ENCODE data around the gene UGT1A8. TPM values are rescaled to one million over a fixed set of nuclear protein-coding genes. Genes with fewer than 3 reads are reported as not detected.

Gene UGT1A8
- total and polyA plus RNA-seq, 2 of the 4 experiments (the other 2 are of a cell fraction) = not detected

GRCh38 chr2:233807966-233808935 lies 190.8 kb downstream of the UGT1A8 start (continued):
- TF ChIP-seq MAZ (IDR thresholded peaks at IDR 0.05; ENCODE audit: borderline replicate concordance, low read depth, low read length) (no peak), POLR2A (IDR thresholded peaks at IDR 0.05; ENCODE audit: low read depth, low read length) (no peak)

- dilution Hi-C loops (cut with HindIII; ENCODE audit: low sequenced_read_pairs, unreplicated experiment) = no loop called here
- no peak overlapping the region for H3K4me2 ChIP-seq (ENCODE audit: low read depth, low read length)
These were observed 193.0 kb downstream of the UGT1A8 start for GRCh38 chr2:233810385-233810784.

More at GRCh38 chr2:233810385-233810784, 193.0 kb downstream of the UGT1A8 start:
- Histone ChIP-seq H3K4me1 (ENCODE audit: control insufficient read depth, insufficient read depth, low read length) (no peaks in the 10 kb centered on the region), H4K8ac (ENCODE audit: low read depth in 2 of 2, low read length in 2 of 2) (no peak overlapping the region), H2BK20ac (ENCODE audit: low read depth, low read length) (no peak overlapping the region), H3K27me3 (ENCODE audit: control insufficient read depth, insufficient read depth, low read length) (peaks cover 27% of the 10 kb centered on the region), H4K91ac (ENCODE audit: insufficient read depth, low read depth, low read length) (no peak overlapping the region), H3K9me3 (ENCODE audit: control insufficient read depth, insufficient read depth, low read length) (no peaks in the 10 kb centered on the region), H2BK5ac (ENCODE audit: low read depth, low read length, poor library complexity, severe bottlenecking) (no peak overlapping the region), H3K56ac (ENCODE audit: extremely low read depth, insufficient read depth, low read length) (no peak overlapping the region), H3K18ac (ENCODE audit: low read depth, low read length) (no peak overlapping the region), H4K20me1 (ENCODE audit: insufficient read depth, low read length) (no peaks in the 10 kb centered on the region), H3K9me1 (ENCODE audit: insufficient read depth, low read length) (no peaks in the 10 kb centered on the region), H2BK120ac (ENCODE audit: low read depth, low read length) (no peak overlapping the region), H2AK9ac (replicated peaks; ENCODE audit: low read depth, low read length, poor library complexity) (no peak overlapping the region), H3K9ac (ENCODE audit: low read depth, low read length) (no peak overlapping the region), H3K79me1 (ENCODE audit: low read depth in 1 of 2, low read length in 2 of 2) (no peaks in the 10 kb centered on the region), H4K5ac (ENCODE audit: low read depth, low read length) (no peak overlapping the region), H3K4me3 (ENCODE audit: insufficient read depth, low read depth, low read length) (no peak overlapping the region), H3K36me3 (ENCODE audit: control insufficient read depth, insufficient read depth, low read length) (no peaks in the 10 kb centered on the region), H2AFZ (replicated peaks; ENCODE audit: low read length, poor library complexity) (no peak overlapping the region), H3K14ac (replicated peaks; ENCODE audit: low read depth, low read length) (no peak overlapping the region; the same call in 1 of the 2 replicates), H2BK15ac (ENCODE audit: low read depth, low read length) (no peak overlapping the region), H2AK5ac (ENCODE audit: low read depth, low read length) (no peak overlapping the region), H3K23ac (ENCODE audit: low read depth, low read length) (no peak overlapping the region), H3K27ac (ENCODE audit: insufficient read depth, low read length) (no peak overlapping the region), H3K4ac (ENCODE audit: low read depth, low read length) (no peak overlapping the region)
- in situ Hi-C loops (cut with MboI; ENCODE audit: low sequenced_read_pairs) (no loop called here), intact Hi-C loops (cut with micrococcal nuclease) (no loop called here)
- no CpG with 5 or more reads among the region's 6 CpGs for WGBS, 2 experiments (ENCODE audit: extremely low coverage in 2 of 2, insufficient read length in 1 of 2)
- no TSS peak for BruUV-seq (replicated peaks)
- ATAC-seq (ENCODE audit: low read depth) = no peak
- DNase-seq = no peak
- TF ChIP-seq RCOR1 (IDR thresholded peaks at IDR 0.05; ENCODE audit: insufficient replicate concordance, low read length) = no peak
- TF ChIP-seq BHLHE40 (IDR thresholded peaks at IDR 0.05; ENCODE audit: low read depth, low read length) = no peak
- TF ChIP-seq MAZ (IDR thresholded peaks at IDR 0.05; ENCODE audit: borderline replicate concordance, low read depth, low read length) = no peak
- no peak for TF ChIP-seq MXI1 (IDR thresholded peaks at IDR 0.05; ENCODE audit: borderline replicate concordance, low read depth, low read length)
- TF ChIP-seq RFX5 (IDR thresholded peaks at IDR 0.05; ENCODE audit: low read depth, low read length) = no peak
- no peak for TF ChIP-seq NFE2L2 (IDR thresholded peaks at IDR 0.05; ENCODE audit: low read depth, low read length)
- TF ChIP-seq CEBPB (IDR thresholded peaks at IDR 0.05; ENCODE audit: low read depth, low read length) = no peak
- TF ChIP-seq FOS (IDR thresholded peaks at IDR 0.05; ENCODE audit: low read depth, low read length) = no peak
- TF ChIP-seq SMC3 (IDR thresholded peaks at IDR 0.05; ENCODE audit: low read depth, low read length) = no peak
- TF ChIP-seq ELK1 (IDR thresholded peaks at IDR 0.05; ENCODE audit: borderline replicate concordance, low read depth, low read length) = no peak
- TF ChIP-seq MAFK (IDR thresholded peaks at IDR 0.05; ENCODE audit: low read depth, low read length) = no peak
- TF ChIP-seq, protein P1, sequence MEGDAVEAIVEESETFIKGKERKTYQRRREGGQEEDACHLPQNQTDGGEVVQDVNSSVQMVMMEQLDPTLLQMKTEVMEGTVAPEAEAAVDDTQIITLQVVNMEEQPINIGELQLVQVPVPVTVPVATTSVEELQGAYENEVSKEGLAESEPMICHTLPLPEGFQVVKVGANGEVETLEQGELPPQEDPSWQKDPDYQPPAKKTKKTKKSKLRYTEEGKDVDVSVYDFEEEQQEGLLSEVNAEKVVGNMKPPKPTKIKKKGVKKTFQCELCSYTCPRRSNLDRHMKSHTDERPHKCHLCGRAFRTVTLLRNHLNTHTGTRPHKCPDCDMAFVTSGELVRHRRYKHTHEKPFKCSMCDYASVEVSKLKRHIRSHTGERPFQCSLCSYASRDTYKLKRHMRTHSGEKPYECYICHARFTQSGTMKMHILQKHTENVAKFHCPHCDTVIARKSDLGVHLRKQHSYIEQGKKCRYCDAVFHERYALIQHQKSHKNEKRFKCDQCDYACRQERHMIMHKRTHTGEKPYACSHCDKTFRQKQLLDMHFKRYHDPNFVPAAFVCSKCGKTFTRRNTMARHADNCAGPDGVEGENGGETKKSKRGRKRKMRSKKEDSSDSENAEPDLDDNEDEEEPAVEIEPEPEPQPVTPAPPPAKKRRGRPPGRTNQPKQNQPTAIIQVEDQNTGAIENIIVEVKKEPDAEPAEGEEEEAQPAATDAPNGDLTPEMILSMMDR (conservative IDR thresholded peaks at IDR 0.05; ENCODE audit: low read depth, low read length) = no peak
- ChIA-PET POLR2A (ENCODE audit: unreplicated experiment) (no interaction called here), CTCF (no interaction called here)

Measured in IMR-90 (cell line).